Right lobe of liver (tissue), 6 donors: ENCODE results near the gene MAPKAP1. TPM values are rescaled to one million over a fixed set of nuclear protein-coding genes. Genes with fewer than 3 reads are reported as not detected.
A peak's percentile ranks its signal among the peaks of the same experiment; 100 is the strongest.

ENCODE experiments used
- ATAC-seq, 4 donors: fragments of 200-7000 bp; cut with Tn5 transposase; one replicate each; pipeline ENCODE4 v1.9.1; 2020; ENCODE audit warnings: mild to moderate bottlenecking in 4 of 4, moderate library complexity in 4 of 4
- DNase-seq, 3 donors: peaks; one replicate each; pipeline ENCODE4 v3.0.0-alpha.2; 2020
- H3K27ac ChIP-seq, 3 donors: fragments of 200-600 bp; one replicate each; pipeline ENCODE4 v1.8.0; 2022
- H3K27me3 ChIP-seq, 2 donors: fragments of 200-600 bp; one replicate each; pipeline ENCODE4 v1.8.0; 2022
- H3K36me3 ChIP-seq, 4 donors: fragments of 200-600 bp; sonication (generic) in 1 of 4; one replicate each; pipeline versions ENCODE4 v1.5.1 to v1.8.0; 2017 to 2022; ENCODE audit warnings: control low read depth in 1 of 4
- H3K4me1 ChIP-seq, 4 donors: fragments of 200-600 bp; sonication (generic) in 1 of 4; one replicate each; pipeline versions ENCODE4 v1.5.1 to v1.8.0; 2017 to 2022; ENCODE audit warnings: control low read depth in 1 of 4
- H3K4me3 ChIP-seq, 3 donors: fragments of 200-600 bp; one replicate each; pipeline ENCODE4 v1.8.0; 2022
- H3K9me3 ChIP-seq, 4 donors: fragments of 200-600 bp; sonication (generic) in 1 of 4; one replicate each; pipeline versions ENCODE4 v1.5.1 to v1.8.0; 2017 to 2022; ENCODE audit warnings: control low read depth in 1 of 4
- POLR2A ChIP-seq: fragments of 450-650 bp; IDR thresholded peaks from one replicate; pipeline ENCODE4 v1.6.1; 2017; ENCODE audit warnings: antibody characterized with exemption, mild to moderate bottlenecking
- WGBS: methylation state at CpG from one replicate; pipeline ENCODE4 v1.1.6; 2018; ENCODE audit warnings: low coverage, low lambda C conversion rate; ENCODE audit not compliant: insufficient coverage; ENCODE audit errors: missing lambda C conversion rate; 5-methylcytosine and 5-hydroxymethylcytosine counted together
- intact Hi-C, 2 donors: fragments of 100-400 bp; cut with DNase I; formaldehyde crosslinking; loops; one replicate each; pipeline versions ENCODE4 v1.11.2 to v1.14.1; 2022
- total RNA-seq, 6 experiments: library from RNA; depleted of rRNA in 2 of 6; stranded (reverse); fragments of >200 nt in 2 of 6; fragmentation: NEBNext Ultra II Directional in 3 of 6; extraction: Animal tissue kit (Norgen Biotek cat#: 25700) in 3 of 6; gene quantifications; one replicate each; pipeline versions ENCODE4 v1.1.0 to v1.2.4, GENCODE V29; 2016 to 2023
- TF ChIP-seq, protein P1 (sequence below), 4 donors: fragments of 200-600 bp in 3 of 4; fragments of 450-650 bp in 1 of 4; IDR thresholded peaks; one replicate each; pipeline versions ENCODE4 v1.5.1 to v1.8.0; 2016 to 2022; ENCODE audit warnings: antibody characterized with exemption in 4 of 4, mild to moderate bottlenecking in 2 of 4
- donor health status: DM: no; HTN: yes; CAD: no.
- donor health status: DM: no; HTN: no; CAD: no.
- donor health status: DM: no; HTN: no; CAD: no.
- donor health status: DM: no; HTN: yes; CAD: no.
- donor health status: DM: no; HTN: yes; CAD: no.

The MAPKAP1 gene
- total RNA-seq, 6 experiments from 2014 or later = 29.6 to 53.2 (median 48.3) TPM

DNA sequence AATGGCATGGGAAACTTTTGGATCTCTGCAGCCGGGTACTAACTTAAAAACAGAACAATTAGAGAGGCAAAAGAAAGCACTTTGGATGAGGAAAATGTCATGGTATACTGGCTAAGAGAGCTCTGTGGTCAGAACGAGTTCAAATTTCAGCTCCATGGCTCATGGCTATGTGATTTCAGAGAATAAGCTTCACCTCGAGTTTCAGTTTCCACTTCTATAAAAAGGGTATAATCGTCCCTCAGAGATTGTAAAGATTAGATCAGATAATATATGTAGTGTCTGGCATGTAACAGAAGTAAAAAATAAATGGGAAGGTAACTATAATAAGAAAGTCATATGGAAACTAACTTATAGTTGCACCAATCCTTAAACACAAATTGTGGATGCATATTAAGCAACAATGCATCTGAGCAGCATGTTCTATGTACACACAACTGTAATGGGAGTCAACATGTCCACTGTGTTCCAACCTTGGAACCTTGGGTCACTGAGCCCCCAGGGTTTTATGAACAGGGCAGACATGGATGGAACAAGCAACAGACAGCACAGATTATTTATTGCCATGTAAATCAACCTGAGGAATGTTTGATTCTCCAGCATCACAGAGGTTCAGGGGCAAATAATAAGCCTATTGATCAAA, 145.4 kb downstream of the MAPKAP1 start:
- Histone ChIP-seq H3K9me3 (no peaks in the 10 kb centered on the region), H3K27ac (no peak overlapping the region), H3K27me3 (no peaks in the 10 kb centered on the region), H3K4me3 (no peak overlapping the region), H3K36me3 (peaks cover 0 to 4% (median 0%) of the 10 kb centered on the region in 4 donors), H3K4me1 (peaks cover 0 to 16% (median 0%) of the 10 kb centered on the region in 4 donors)
- intact Hi-C loops = no loop called here
- DNase-seq = no peak
- no peak for ATAC-seq
- TF ChIP-seq, protein P1, sequence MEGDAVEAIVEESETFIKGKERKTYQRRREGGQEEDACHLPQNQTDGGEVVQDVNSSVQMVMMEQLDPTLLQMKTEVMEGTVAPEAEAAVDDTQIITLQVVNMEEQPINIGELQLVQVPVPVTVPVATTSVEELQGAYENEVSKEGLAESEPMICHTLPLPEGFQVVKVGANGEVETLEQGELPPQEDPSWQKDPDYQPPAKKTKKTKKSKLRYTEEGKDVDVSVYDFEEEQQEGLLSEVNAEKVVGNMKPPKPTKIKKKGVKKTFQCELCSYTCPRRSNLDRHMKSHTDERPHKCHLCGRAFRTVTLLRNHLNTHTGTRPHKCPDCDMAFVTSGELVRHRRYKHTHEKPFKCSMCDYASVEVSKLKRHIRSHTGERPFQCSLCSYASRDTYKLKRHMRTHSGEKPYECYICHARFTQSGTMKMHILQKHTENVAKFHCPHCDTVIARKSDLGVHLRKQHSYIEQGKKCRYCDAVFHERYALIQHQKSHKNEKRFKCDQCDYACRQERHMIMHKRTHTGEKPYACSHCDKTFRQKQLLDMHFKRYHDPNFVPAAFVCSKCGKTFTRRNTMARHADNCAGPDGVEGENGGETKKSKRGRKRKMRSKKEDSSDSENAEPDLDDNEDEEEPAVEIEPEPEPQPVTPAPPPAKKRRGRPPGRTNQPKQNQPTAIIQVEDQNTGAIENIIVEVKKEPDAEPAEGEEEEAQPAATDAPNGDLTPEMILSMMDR (IDR thresholded peaks at IDR 0.05) = no peak
- TF ChIP-seq POLR2A = no peak
- WGBS = 71% methylated on average over 4 of the region's 4 CpGs

DNA sequence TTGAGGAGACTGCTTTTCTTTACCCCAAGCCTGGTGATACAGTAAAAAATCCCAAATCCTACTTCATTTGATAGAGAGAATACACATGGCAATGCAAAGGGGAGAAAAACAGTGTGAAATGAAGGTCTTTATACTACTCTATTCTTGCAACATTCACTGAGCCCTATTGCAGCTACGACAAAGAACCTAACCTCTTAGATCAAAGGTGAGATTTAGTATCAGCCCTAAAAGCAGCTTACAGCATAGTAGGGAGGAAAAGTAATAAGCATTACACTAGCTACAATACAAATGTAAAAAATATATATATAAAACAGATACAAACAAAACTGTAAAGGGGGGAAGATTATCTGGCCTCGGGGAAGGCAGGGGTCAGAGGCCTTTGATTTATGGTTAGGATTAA, 147.1 kb downstream of the MAPKAP1 start:
- no peak overlapping the region for H3K4me3 ChIP-seq
- no peaks in the 10 kb centered on the region for H3K27me3 ChIP-seq
- H3K9me3 ChIP-seq = no peaks in the 10 kb centered on the region
- TF ChIP-seq, protein P1 (IDR thresholded peaks at IDR 0.05) = no peak
- no peak for TF ChIP-seq POLR2A
- peaks cover 0 to 16% (median 0%) of the 10 kb centered on the region in 4 donors for H3K4me1 ChIP-seq
- H3K36me3 ChIP-seq = peaks cover 0 to 4% (median 0%) of the 10 kb centered on the region in 4 donors
- intact Hi-C loops = loop anchor here in 1 of 2 donors (10.0 kb wide), 1 partner anchor 75 kb away; no protein-coding TSS in a partner anchor
- ATAC-seq = peak in 2 of 4 donors; percentile 20 to 72
- peak overlapping the region in 1 of 3 donors; percentile 39 for H3K27ac ChIP-seq
- no peak for DNase-seq
- WGBS = 45% methylated on average over 2 of the region's 2 CpGs

DNA sequence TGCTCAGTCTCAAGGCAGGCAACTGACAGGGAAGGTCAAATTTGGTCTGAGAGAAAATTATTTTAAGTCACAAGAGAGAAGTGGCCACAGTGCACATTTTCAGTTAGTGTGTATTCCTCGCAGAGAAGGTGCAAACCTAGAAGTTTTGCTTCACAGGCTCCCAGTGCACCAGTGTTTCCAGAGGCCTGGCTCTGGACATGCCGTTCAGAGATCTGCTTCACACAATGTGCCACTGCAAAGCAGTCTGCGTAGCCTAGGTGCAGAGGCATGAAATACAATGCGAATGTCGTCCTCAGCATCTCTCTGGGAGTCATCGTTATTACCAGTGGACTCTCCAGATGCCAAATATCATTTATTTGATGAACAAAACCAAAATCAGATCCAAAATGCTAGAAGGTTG, 147.8 kb downstream of the MAPKAP1 start:
- DNase-seq = no peak
- no peaks in the 10 kb centered on the region for H3K9me3 ChIP-seq
- peak overlapping the region in 1 of 3 donors; percentile 9 for H3K27ac ChIP-seq
- no peaks in the 10 kb centered on the region for H3K27me3 ChIP-seq
- TF ChIP-seq, protein P1 (IDR thresholded peaks at IDR 0.05) = no peak
- no peak for TF ChIP-seq POLR2A
- no peak overlapping the region for H3K4me3 ChIP-seq
- 88% methylated on average over 5 of the region's 6 CpGs for WGBS
- ATAC-seq = no peak
- H3K36me3 ChIP-seq = peaks cover 0 to 4% (median 0%) of the 10 kb centered on the region in 4 donors
- intact Hi-C loops = loop anchor here in 1 of 2 donors (10.0 kb wide), 1 partner anchor 76 kb away; no protein-coding TSS in a partner anchor
- H3K4me1 ChIP-seq = peaks cover 0 to 16% (median 0%) of the 10 kb centered on the region in 4 donors

DNA sequence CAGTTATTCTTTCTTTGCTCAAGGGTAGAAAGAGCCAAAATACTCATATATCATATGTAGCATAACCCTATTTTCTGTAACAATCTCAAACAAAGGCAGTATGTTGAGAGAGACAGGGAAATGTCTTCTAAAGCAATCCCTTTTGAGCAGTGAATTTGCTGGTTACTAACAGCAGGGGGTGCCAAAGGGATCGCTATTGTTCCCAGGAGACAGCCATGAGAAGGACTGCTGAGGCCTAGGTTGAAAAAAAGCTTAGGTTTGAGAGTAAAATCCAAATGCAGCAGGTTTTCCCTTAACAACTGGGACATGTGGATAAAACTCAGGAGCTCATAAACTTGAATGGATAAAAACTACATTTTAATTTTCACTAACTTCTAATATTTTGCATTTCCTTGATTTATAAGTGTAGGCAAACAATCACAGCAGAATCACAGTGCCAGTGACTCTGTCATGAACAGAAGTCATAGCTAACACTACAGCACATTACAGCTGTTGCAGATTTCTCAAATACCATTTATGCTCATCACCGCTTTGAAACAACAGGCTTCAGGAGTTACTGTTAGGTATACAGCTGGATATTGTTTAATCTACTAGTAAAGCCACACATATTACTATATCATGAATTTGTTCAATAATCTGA, 148.4 kb downstream of the MAPKAP1 start:
- WGBS = 43% methylated on average over 2 of the region's 2 CpGs
- peak in 1 of 3 donors; percentile 67 for DNase-seq
- TF ChIP-seq, protein P1 (IDR thresholded peaks at IDR 0.05) = peak; percentile 80 to 84 (median 81)
- no peak for TF ChIP-seq POLR2A

More for the DNA sequence above, 148.4 kb downstream of the MAPKAP1 start:
- peak; percentile 90 to 92 (median 92) for ATAC-seq
- no peaks in the 10 kb centered on the region for H3K9me3 ChIP-seq
- intact Hi-C loops = loop anchor here in 1 of 2 donors (10.0 kb wide), 1 partner anchor 76 kb away; no protein-coding TSS in a partner anchor
- no peak overlapping the region for H3K4me3 ChIP-seq
- H3K27me3 ChIP-seq = no peaks in the 10 kb centered on the region
- peaks cover 0 to 4% (median 0%) of the 10 kb centered on the region in 4 donors for H3K36me3 ChIP-seq
- peaks cover 0 to 16% (median 0%) of the 10 kb centered on the region in 4 donors for H3K4me1 ChIP-seq
- H3K27ac ChIP-seq = peak overlapping the region in 1 of 3 donors; percentile 9
